SHP77 treated with DMSO at 0.1 percent for 48 hours (cell line): Measurements from ENCODE around the gene TP53BP1.

Experiments used
- DNase-seq: peaks from one replicate; lab custom pipeline; 2025; lab: John Stamatoyannopoulos, UW

The TP53BP1 gene

GRCh38 chr15:43484455-43484854 lies 8.5 kb downstream of the TP53BP1 start:
- DNase-seq, result no peak

GRCh38 chr15:43483297-43484128 lies 9.4 kb downstream of the TP53BP1 start:
- DNase-seq, result no peak

DNA sequence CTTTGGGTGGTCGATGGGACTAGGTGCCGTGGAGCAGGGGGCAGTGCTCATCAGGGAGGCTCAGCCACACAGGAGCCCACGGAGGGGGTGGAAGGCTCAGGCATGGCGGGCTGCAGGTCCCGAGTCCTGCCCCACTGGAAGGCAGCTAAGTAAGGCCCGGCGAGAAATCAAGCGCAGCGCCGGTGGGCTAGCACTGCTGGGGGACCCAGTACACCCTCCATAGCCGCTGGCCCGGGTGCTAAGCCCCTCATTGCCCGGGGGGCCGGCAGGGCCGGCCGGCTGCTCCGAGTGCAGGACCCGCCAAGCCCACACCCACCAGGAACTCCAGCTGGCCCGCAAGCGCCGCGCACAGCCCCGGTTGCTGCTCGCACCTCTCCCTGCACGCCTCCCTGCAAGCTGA lies 19.1 kb downstream of the TP53BP1 start:
- no peak for DNase-seq

DNA sequence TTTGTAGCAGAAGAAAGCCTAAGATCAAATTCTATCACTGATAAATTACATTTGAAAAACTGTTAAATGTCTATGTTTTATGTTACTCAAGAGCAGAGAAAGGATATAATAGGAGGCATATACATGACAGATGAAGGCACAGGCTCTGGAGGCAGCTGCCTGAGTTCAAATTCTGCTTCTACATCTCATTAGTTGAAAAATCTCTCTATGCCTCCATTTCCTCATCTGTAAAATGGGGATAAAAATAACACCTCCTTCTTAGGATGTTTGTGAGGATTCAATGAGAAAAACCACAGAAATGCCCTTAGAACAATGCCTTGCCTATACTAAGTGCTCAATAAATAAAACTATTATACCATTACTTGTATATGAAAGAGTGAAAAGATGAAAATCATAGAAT lies 21.0 kb downstream of the TP53BP1 start:
- DNase-seq, result no peak

- no peak for DNase-seq
Observed at GRCh38 chr15:43469867-43470266, 23.1 kb downstream of the TP53BP1 start.

DNA sequence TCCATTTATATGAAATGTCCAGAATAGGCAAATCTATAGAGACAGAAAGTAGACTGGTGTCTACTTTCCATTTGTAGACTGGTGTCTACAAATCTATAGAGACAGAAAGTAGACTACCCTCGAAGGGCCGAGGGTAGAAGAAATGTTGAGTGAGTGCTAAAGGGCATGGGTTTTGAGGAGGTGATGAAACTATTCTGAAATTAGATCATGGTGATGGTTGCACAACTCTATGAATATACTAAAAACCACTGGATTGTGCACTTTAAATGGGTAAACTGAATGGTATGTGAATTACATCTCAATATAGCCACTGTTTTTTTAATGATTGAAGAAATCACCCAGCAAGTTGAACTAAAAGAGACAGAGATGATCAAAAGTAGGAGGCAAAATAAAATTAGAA lies 27.9 kb downstream of the TP53BP1 start:
- no peak for DNase-seq

- no peak for DNase-seq
Observed at GRCh38 chr15:43463998-43464397, 29.0 kb downstream of the TP53BP1 start.

DNA sequence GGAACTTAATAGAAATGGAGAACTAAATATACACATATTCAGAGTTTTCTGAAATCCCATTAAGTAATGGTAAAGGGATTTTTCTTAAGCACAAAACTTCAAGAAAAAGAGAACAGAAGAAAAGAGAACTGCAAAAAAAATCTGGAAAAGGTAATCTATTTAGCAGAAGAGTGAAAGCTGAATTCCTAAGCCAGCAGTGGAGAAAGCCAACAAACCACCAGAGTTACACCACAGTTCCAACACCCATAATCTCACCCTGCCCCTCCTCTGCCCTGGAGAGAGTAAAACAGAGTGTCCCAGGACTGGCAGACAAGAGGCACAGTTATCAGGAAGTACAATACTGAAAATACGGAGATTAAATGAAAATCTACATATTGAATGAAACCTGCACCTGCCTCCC lies 29.4 kb downstream of the TP53BP1 start:
- DNase-seq, result no peak

DNA sequence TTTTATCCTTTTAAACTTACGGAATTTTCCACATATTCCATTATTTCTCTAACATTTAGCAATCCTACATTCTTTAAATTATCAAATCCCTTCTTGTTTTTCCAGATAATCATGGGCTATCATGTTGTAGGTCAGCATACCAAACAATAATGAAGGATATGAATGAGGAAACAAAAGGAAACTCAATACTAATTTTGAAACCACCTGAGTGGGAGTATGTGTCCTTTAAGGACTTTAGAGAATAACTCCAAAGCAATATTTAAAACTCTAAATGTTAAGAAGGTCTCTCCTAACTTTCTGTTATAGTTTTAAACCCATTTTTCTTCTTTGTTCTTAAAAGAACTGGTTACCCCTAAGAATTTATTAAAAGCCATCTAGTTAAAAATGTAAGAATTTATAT lies 43.0 kb downstream of the TP53BP1 start:
- no peak for DNase-seq

GRCh38 chr15:43446344-43446743 lies 46.6 kb downstream of the TP53BP1 start:
- DNase-seq, result no peak

DNA sequence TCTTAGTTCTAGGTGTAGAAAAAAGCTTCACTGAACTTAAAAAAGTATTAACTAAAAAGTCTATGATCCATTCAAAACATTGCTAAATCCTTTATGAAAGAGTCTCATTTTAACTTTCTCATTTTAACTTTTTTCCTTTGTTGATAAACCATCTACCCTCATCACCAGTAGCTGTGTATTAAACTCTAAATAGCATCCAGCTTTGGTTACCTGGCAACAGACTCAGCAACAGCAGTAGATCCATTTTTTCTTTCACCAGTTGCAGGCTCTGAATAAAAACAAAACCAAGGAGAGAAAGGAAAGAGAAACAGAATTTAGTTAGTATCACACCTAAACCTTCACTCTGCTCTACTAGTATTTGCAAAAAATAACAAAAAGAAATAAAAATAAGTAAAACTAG lies 51.6 kb downstream of the TP53BP1 start:
- DNase-seq, result no peak

- peak; percentile 56 for DNase-seq
Observed at GRCh38 chr15:43440721-43441281, 52.2 kb downstream of the TP53BP1 start.

DNA sequence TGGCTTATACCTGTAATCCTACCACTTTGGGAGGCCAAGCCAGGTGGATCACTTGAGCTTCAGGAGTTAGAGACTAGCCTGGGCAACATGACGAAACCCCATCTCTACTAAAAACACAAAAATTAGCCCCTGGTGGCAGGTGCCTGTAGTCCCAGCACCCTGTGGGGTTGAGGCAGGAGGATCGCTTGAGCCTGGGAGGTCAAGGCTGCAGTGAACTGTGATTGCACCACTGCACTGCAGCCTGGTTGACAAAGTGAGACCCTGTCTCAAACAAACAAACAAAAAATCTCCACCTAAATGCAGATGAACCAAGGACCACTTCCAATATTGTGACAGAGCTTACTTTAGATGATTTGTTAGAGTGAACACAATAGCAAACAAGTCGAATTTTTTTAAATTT lies 53.7 kb downstream of the TP53BP1 start:
- no peak for DNase-seq

- no peak for DNase-seq
Observed at GRCh38 chr15:43436395-43436794, 56.6 kb downstream of the TP53BP1 start.

- no peak for DNase-seq
Observed at GRCh38 chr15:43434446-43434845, 58.5 kb downstream of the TP53BP1 start.

- DNase-seq, result no peak
Observed at GRCh38 chr15:43433661-43434303, 59.2 kb downstream of the TP53BP1 start.

- no peak for DNase-seq
Observed at GRCh38 chr15:43433165-43433564, 59.8 kb downstream of the TP53BP1 start.

- no peak for DNase-seq
Observed at GRCh38 chr15:43429687-43430086, 63.3 kb downstream of the TP53BP1 start.

- DNase-seq, result no peak
Observed at GRCh38 chr15:43423793-43424192, 69.2 kb downstream of the TP53BP1 start.

DNA sequence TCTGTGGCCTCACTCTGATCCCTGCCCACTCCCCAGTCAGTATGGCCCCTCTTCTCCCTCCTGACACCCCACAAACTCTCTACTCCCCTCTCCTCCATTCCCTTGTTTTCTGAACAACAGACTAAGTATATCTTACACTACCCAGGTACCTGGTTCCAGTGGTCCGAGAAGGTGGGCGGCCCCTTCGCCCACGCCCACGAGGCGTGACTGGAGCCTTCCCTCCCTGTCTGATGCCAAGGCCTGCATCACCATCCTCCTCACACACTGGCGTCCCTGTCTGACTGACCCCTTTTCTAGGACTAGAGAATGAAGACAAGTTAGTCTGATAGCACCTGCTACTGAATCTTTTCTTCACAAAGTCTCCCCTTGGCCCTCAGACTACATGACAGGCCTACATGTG lies 72.1 kb downstream of the TP53BP1 start:
- no peak for DNase-seq

- no peak for DNase-seq
Observed at GRCh38 chr15:43420435-43420834, 72.5 kb downstream of the TP53BP1 start.

DNA sequence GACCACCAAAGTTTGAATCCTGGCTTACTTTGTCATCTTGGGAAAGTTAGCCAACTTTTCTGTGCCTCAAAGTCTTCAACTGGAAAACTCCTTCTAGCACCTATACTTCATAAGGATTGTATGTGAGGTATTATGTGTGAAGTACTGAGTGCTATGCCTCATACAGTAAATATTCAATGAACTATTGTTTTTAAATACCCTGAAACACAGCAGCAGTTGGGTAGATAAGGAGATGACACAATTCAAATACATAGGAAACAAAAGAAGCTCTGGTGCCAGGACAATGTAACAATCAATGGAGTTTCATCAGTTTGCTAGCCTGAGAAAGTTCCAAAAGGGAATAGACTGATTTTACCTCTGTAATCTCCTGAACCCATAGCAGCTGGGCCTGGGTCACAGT lies 78.8 kb downstream of the TP53BP1 start:
- no peak for DNase-seq

- DNase-seq, result no peak
Observed at GRCh38 chr15:43412096-43412495, 80.9 kb downstream of the TP53BP1 start.
